Karpas-422 (cell line): ENCODE data around the gene TK2. TPM values are rescaled to one million over a fixed set of nuclear protein-coding genes. Genes with fewer than 3 reads are reported as not detected.

Experiments used
- DNase-seq: peaks from one replicate; pipeline ENCODE4 v3.0.0-alpha.2; 2015
- H2AFZ ChIP-seq: fragments of 200-600 bp; sonication (generic); 2 replicates; pipeline ENCODE4 v1.6.1; 2014; ENCODE audit warnings: antibody characterized with exemption, low read length, mixed read lengths
- H3K27ac ChIP-seq: fragments of 200-600 bp; sonication (generic); 2 replicates; pipeline ENCODE4 v1.5.1; 2014; ENCODE audit warnings: mild to moderate bottlenecking, low read length, moderate library complexity
- H3K27me3 ChIP-seq: fragments of 200-600 bp; sonication (generic); 2 replicates; pipeline ENCODE4 v1.6.1; 2014; ENCODE audit warnings: low read length, mixed read lengths
- H3K36me3 ChIP-seq: fragments of 200-600 bp; sonication (generic); 2 replicates; pipeline ENCODE4 v1.6.1; 2014; ENCODE audit warnings: low read length, mixed read lengths; ENCODE audit not compliant: insufficient read depth
- H3K4me1 ChIP-seq: fragments of 200-600 bp; sonication (generic); 2 replicates; pipeline ENCODE4 v1.6.1; 2014; ENCODE audit warnings: mild to moderate bottlenecking, low read length, mixed read lengths
- H3K4me2 ChIP-seq: fragments of 200-600 bp; sonication (generic); 2 replicates; pipeline ENCODE4 v1.6.1; 2014; ENCODE audit warnings: low read length, low read depth, mild to moderate bottlenecking; ENCODE audit not compliant: poor library complexity, severe bottlenecking
- H3K4me3 ChIP-seq: fragments of 200-600 bp; sonication (generic); 2 replicates; pipeline ENCODE4 v1.5.1; 2014; ENCODE audit warnings: mild to moderate bottlenecking, antibody characterized with exemption, low read length, mixed read lengths
- H3K79me2 ChIP-seq: fragments of 200-600 bp; sonication (generic); 2 replicates; pipeline ENCODE4 v1.6.1; 2014; ENCODE audit warnings: mild to moderate bottlenecking, low read length, mixed read lengths
- H3K9ac ChIP-seq: fragments of 200-600 bp; sonication (generic); 2 replicates; pipeline ENCODE4 v1.6.0; 2014; ENCODE audit warnings: low read length
- H3K9me2 ChIP-seq: fragments of 200-600 bp; sonication (generic), shearing (Covaris generic); replicated peaks from 2 replicates; pipeline ENCODE4 v1.6.0; 2014; ENCODE audit warnings: mild to moderate bottlenecking, low read length, moderate library complexity; ENCODE audit not compliant: insufficient read depth
- H3K9me3 ChIP-seq: fragments of 300-700, 200-600 bp; sonication (generic); 2 replicates; pipeline ENCODE4 v1.6.1; 2014; ENCODE audit warnings: low read length, mixed read lengths
- H4K20me1 ChIP-seq: fragments of 200-600 bp; sonication (generic); 2 replicates; pipeline ENCODE4 v1.6.1; 2014; ENCODE audit warnings: mild to moderate bottlenecking, antibody characterized with exemption, low read length, low read depth; ENCODE audit not compliant: insufficient read depth
- total RNA-seq: library from RNA; depleted of rRNA; stranded (reverse); fragments of >200 nt; shearing (Covaris generic); gene quantifications from 2 replicates; pipeline ENCODE4 v1.2.3, GENCODE V29; 2014; ENCODE audit warnings: low replicate concordance

The TK2 gene
- total RNA-seq, 1 experiment from 2014 or later: 6.9 TPM

DNA sequence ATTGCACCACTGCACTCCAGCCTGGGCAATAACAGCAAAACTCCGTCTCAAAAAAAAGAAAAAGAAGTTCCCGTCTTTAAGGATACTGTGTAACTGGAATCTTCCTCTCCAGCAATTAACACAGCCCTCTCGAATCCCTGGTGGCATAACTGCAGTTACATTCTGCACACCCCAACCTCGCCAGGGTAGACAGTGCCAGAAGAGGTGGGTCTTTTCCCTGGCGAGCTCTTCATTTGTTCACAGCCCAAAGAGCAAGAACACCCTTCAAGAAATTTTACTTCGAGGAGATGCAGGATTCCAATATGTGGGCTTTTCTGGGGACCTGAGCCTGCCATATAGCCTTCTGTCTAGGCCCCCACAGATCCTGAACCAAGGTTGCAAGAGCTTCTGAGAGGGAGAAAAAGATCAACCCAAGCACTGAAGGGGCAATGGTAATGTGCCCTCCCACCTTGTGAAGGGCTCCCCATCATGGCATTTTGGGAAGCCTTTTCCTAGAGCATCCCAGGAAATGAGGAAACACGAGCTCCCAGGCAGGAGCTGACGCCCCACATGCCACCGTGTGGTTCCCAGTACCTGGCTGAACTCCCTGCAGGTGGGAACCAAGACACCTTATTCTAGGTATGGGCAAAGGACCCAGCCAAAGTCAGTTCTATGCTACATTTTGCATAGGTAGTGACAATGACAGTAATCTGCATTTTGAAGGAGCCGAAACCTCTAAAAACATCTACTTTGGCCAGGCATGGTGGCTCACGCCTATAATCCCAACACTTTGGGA lies 26.9 kb downstream of the TK2 start:
- H4K20me1 ChIP-seq: no peaks in the 10 kb centered on the region
- no peaks in the 10 kb centered on the region for H3K79me2 ChIP-seq
- DNase-seq: no peak
- H3K9me2 ChIP-seq: no peaks in the 10 kb centered on the region
- H3K4me2 ChIP-seq: no peak overlapping the region
- H3K4me3 ChIP-seq: no peak overlapping the region
- H3K27me3 ChIP-seq: no peaks in the 10 kb centered on the region
- no peak overlapping the region for H3K27ac ChIP-seq
- H3K4me1 ChIP-seq: peaks cover 10% of the 10 kb centered on the region
- H3K9ac ChIP-seq: no peak overlapping the region
- no peaks in the 10 kb centered on the region for H3K9me3 ChIP-seq
- no peak overlapping the region for H2AFZ ChIP-seq
- no peaks in the 10 kb centered on the region for H3K36me3 ChIP-seq

GRCh38 chr16:66521951-66522771 lies 27.8 kb downstream of the TK2 start:
- Histone ChIP-seq H3K9me2 (no peaks in the 10 kb centered on the region), H3K9ac (no peak overlapping the region), H3K27me3 (no peaks in the 10 kb centered on the region), H3K79me2 (no peaks in the 10 kb centered on the region), H3K4me3 (no peak overlapping the region), H4K20me1 (no peaks in the 10 kb centered on the region), H3K4me2 (no peak overlapping the region), H3K27ac (no peak overlapping the region), H2AFZ (no peak overlapping the region), H3K4me1 (peaks cover 16% of the 10 kb centered on the region), H3K9me3 (no peaks in the 10 kb centered on the region), H3K36me3 (no peaks in the 10 kb centered on the region)
- DNase-seq: no peak

GRCh38 chr16:66521252-66521713 lies 28.6 kb downstream of the TK2 start:
- no peak overlapping the region for H3K9ac ChIP-seq
- H4K20me1 ChIP-seq: no peaks in the 10 kb centered on the region
- no peaks in the 10 kb centered on the region for H3K9me3 ChIP-seq
- no peaks in the 10 kb centered on the region for H3K9me2 ChIP-seq
- no peak for DNase-seq
- H3K27me3 ChIP-seq: no peaks in the 10 kb centered on the region
- H3K4me2 ChIP-seq: no peak overlapping the region
- no peaks in the 10 kb centered on the region for H3K36me3 ChIP-seq
- no peak overlapping the region for H3K4me3 ChIP-seq
- H3K79me2 ChIP-seq: no peaks in the 10 kb centered on the region
- no peak overlapping the region for H3K27ac ChIP-seq
- no peak overlapping the region for H2AFZ ChIP-seq
- peaks cover 25% of the 10 kb centered on the region for H3K4me1 ChIP-seq

DNA sequence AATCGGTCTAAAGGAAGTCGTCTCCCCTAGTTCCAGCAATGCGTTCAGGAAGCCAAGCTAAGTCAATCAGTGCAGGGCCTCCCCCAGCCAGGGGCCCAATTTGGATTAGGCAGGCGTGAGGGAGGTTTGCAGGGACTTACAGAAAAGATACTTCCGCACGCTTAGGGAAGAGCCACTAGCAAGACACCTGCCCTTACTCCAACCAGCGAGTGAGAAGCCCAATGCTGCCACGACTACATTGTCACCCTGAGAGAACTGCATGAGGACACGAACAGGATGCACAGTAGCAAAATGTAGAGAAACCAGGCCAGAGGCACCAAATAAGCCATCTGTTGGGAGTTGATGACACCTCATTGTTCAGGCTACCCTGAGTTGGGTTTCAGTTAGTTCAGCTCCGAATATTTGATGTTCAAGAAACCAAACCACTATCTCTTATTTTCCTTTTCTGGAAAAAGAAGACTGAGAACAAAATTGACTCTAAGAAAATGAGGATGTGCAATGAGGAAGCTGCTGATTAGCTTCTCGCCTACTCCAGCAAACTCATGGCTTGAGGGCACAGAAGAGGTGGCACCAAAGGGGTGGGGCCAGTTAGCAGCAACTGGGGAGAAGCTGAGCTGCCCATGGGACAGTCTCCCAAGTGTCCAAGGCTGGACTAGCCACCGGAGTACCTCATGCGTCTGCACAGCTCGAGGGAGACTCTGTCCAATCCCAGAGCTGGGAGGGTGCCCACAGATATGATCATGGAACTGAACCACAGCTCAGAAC lies 29.3 kb downstream of the TK2 start:
- no peak overlapping the region for H2AFZ ChIP-seq
- no peaks in the 10 kb centered on the region for H3K27me3 ChIP-seq
- H3K4me3 ChIP-seq: no peak overlapping the region
- H3K9ac ChIP-seq: no peak overlapping the region
- no peaks in the 10 kb centered on the region for H3K79me2 ChIP-seq
- H3K27ac ChIP-seq: no peak overlapping the region
- DNase-seq: no peak
- no peaks in the 10 kb centered on the region for H4K20me1 ChIP-seq
- H3K4me1 ChIP-seq: peaks cover 27% of the 10 kb centered on the region
- no peak overlapping the region for H3K4me2 ChIP-seq
- H3K9me2 ChIP-seq: no peaks in the 10 kb centered on the region
- H3K9me3 ChIP-seq: no peaks in the 10 kb centered on the region
- H3K36me3 ChIP-seq: no peaks in the 10 kb centered on the region

DNA sequence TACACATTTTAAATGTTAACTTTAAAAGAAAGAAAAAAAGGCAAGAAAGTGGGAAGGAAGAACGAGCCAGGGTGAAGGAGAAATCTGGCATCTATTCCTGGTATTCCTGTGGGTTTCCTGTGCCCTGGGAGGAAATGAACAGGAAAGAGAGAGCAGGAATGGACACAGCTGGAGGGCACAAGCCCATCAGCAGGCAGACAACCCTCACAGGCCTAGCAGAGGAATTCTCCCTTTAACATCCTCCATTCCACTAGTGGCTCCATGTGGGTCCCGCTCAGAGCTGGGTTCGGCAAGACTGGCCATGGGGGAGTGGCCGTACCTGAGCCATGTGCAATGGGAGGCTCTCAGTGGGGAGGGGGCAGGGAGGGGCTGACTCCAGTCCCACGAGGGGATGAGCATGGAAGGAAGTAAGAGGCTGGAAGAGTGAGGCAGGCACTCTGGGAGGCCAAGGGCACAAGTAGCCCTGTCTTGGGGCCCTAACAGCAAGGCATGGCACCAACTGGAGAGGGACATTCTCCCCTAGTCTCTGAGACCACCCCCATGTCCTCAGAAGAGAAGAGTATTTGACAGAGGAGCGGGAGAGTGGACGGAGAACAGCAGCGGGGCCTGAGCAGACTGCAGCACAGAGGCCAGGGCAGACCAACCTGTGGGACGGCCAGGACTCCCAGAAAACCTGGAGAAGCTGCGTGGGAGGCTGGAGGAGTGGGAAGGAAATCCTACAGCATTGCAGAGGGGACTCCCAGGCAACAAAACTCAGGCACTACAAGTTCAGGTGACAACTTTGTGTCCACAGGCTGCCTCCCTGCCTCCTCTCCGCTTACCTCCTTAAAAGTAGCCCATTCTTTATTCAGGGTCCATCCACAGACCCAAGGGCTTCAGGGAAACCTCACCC lies 30.2 kb downstream of the TK2 start:
- H3K9ac ChIP-seq: no peak overlapping the region
- no peaks in the 10 kb centered on the region for H3K27me3 ChIP-seq
- H3K9me2 ChIP-seq: no peaks in the 10 kb centered on the region
- no peaks in the 10 kb centered on the region for H3K36me3 ChIP-seq
- peaks cover 23% of the 10 kb centered on the region for H3K4me1 ChIP-seq
- H3K27ac ChIP-seq: no peak overlapping the region
- DNase-seq: no peak
- no peaks in the 10 kb centered on the region for H3K79me2 ChIP-seq
- H2AFZ ChIP-seq: no peak overlapping the region
- no peak overlapping the region for H3K4me3 ChIP-seq
- no peak overlapping the region for H3K4me2 ChIP-seq
- no peaks in the 10 kb centered on the region for H3K9me3 ChIP-seq
- H4K20me1 ChIP-seq: no peaks in the 10 kb centered on the region

DNA sequence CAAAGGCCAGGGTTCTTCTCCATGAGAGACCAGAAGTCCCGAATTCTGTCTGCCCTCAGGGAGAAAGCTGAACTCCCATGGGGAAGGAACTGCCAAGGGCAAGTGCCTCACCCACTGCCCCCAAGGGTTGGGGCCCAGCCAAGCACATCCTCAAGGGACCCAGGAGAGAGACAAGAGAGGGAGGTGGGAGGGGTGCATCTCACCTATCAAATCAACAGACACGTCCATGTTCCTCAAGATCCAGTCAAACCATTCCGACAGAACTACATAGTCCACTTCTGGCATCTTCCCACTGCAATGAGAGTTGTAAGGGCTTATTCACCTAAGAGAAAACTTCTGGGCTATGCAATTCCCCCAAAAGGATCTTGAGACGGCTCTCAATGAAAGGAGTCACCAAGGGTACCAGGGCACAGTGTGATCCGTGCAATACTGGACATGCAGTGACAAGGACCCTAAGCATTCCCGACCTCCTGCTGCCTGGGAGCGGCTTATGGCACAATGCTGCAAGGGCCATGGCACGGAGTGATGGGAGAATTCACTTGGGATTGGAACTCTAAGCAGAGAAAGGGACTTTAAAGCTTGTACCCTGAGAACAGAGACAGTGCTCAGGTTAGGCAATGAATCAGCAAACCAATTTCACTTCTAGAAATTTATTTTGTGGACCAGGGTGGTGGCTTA lies 32.2 kb downstream of the TK2 start:
- DNase-seq: no peak
- 0 out of 2 replicates have a peak overlapping the region, but pooled peaks have one; percentile 30 for H3K4me3 ChIP-seq
- no peaks in the 10 kb centered on the region for H3K9me2 ChIP-seq
- no peaks in the 10 kb centered on the region for H4K20me1 ChIP-seq
- H3K36me3 ChIP-seq: no peaks in the 10 kb centered on the region
- H3K9me3 ChIP-seq: no peaks in the 10 kb centered on the region
- no peaks in the 10 kb centered on the region for H3K27me3 ChIP-seq
- H3K27ac ChIP-seq: no peak overlapping the region
- H3K9ac ChIP-seq: peak overlapping the region; percentile 36; the same call in 1 of the 2 replicates
- peak overlapping the region; percentile 57 for H3K4me2 ChIP-seq
- peaks cover 20% of the 10 kb centered on the region for H3K4me1 ChIP-seq
- H2AFZ ChIP-seq: no peak overlapping the region
- no peaks in the 10 kb centered on the region for H3K79me2 ChIP-seq
